Muscle of back (tissue), 11 donors: ENCODE results near the gene STK33. TPM values are rescaled to one million over a fixed set of nuclear protein-coding genes. Genes with fewer than 3 reads are reported as not detected.

ENCODE experiments used
- DNase-seq, 3 donors: peaks; one replicate each; pipeline versions ENCODE4 v3.0.0 to v3.0.0-alpha.2; 2013
- polyA plus RNA-seq, 10 donors: library from polyadenylated mRNA; unstranded; fragments of 120-200 nt; gene quantifications; one replicate each; pipeline ENCODE4 v1.2.1, GENCODE V29; 2013; ENCODE audit not compliant: insufficient read length in 10 of 10

The STK33 gene
- polyA plus RNA-seq, 10 donors = 3.1 to 6.2 (median 3.9) TPM

GRCh38 chr11:8440649-8441048, 153.4 kb downstream of the STK33 start:
- DNase-seq = no peak

- DNase-seq = no peak
These were observed 164.5 kb downstream of the STK33 start for GRCh38 chr11:8429483-8429882.

DNA sequence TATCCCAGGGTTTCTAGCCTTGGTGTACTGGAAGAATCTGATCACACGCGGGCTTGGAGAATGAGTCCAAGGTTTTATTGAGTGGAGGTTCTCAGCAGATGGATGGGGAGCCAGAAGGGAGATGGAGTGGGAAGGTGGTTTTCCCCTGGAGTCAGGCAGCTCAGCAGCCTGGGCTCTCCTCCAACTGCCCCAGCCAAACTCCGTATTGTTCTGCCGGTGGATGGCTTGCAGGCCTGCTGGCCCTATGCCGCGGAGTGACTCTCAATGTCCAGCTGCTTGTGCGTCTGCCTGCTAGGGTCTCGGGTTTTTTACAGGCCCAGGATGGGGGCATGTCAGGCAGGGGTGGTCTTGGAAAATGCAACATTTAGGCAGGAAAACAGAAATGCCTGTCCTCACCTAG, 168.0 kb downstream of the STK33 start:
- DNase-seq = no peak

DNA sequence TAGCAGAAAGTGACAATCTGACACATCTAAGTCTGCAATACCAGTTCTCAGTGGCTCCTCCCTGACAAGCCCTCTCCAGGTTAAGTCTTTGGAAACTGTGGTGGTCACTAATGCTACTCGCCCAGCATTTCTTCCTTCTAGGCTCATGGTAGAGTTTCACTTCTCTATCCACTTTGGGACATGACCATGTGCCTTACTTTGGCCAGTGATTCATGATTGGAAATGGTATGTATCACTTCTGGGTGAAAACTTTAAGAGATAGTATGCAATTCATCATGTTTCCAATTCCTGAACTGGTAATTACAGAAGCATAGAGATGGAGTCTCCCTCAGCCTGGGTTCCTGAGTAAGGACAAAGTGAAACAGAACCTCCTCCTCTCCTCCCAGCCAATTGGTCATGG, 178.8 kb downstream of the STK33 start:
- DNase-seq = no peak

DNA sequence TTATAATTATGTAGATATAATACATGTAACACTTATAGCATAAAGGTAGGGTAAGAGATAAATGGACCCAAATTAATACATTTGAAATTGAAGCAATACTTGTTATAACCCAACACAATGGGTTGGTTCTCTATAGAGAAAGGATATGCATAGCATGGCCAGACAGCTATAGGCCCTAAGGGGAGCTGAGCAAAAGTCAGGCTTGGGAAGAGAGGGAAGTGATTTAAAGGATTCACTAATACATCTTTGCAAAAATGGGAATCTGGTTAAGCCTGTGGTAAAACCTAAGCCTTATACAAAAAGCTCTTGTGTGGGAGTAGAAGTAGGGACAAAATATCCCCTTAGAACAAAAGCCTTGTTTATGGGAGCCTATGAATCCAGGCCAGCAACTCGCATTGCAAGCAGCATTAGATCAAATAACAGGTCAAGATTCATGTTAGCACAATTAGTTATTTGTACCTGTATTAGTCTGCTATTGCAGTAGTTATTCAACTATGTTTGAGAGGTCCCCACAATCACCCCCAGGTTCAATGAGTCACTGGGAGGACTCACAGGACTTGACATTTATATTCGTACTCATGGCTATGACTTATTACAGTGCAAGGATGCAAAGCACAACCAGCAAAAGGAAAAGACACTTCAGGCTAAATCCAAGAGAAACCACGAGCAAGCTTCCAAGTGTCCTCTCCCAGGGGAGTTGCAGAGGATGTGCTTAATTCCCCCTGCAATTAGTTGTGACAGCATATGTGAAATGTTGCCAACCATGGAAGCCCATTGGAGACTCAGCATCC, 185.7 kb downstream of the STK33 start:
- no peak for DNase-seq

GRCh38 chr11:8403310-8403709, 190.7 kb downstream of the STK33 start:
- peak; percentile 7 to 30 (median 14) for DNase-seq

DNA sequence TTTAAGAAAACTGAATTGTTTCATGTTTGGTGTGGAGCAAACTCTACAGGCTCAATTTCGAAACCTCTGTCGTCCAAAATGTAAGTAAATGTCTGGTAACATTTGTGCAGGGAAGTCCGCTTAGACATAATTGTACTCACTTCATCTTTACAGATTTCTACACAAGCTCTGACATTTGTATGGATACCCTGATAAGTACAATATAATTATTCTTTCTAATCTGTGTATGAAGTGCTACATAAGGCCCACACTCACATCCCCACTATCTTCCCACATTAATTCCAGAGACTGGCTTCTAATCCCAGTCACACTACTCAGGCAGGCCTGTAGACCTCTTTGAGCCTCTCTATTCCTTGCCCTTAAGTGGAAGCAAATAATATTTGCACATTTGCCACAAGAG, 201.1 kb downstream of the STK33 start:
- DNase-seq = no peak

DNA sequence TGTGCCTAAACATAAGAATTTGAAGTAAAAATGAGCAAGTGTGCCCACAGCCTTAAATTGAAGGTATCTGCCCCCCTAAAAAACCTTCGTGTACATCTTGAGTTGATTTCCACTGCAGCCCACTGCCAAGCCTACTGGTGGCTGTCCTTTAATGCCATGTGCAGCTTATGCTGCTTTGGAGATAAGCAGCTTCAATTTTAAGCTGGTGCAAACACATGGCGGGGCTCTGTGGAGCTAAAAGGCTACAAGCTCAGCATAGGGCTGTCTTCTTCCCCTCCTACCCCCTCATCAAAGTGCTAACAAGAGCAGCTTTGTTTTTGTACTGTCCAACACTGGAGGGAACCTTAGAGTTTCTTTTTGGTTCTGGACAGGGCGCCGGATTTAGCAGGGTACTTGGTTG, 201.9 kb downstream of the STK33 start:
- no peak for DNase-seq

DNA sequence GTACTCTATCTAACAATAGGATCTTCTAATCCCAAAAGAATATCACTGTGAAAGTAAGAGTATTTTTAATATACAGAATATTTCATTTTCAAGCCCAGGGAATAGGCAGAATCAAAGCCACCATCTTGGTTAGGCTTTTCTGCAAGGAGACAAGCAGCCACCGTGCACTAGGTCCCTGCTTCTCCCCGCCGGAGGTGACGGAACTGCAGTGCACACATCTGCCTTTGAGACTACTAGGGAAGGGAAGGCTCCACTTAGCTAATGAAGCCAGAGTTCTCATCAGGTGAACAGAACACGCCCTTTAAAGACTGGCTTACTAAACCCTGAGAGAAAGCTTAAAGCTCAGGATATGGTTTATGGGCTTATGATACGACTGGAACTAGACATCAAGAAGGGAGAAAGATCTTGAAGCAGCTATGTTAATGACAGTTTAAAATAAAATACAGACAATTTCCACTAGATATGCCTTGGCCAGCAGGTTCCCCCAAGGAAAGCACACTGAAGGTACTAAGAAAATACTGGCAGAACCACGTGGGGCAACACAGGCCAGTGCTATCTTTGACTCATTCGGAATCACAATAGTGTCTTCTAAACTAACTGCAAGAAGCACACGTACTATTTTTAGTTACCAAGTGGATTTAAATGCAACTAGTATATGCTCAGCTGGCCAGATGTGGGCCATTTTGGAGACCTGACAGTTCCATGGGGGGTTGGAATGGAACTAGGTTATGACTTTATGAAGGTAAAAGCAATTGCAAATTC, 203.0 kb downstream of the STK33 start:
- no peak for DNase-seq

- DNase-seq = peak; percentile 2 to 50 (median 25)
These were observed 204.7 kb downstream of the STK33 start for GRCh38 chr11:8389029-8389996.

GRCh38 chr11:8387693-8388092, 206.3 kb downstream of the STK33 start:
- DNase-seq = no peak

GRCh38 chr11:8387141-8387540, 206.9 kb downstream of the STK33 start:
- no peak for DNase-seq

GRCh38 chr11:8386134-8386864, 207.7 kb downstream of the STK33 start:
- DNase-seq = no peak

DNA sequence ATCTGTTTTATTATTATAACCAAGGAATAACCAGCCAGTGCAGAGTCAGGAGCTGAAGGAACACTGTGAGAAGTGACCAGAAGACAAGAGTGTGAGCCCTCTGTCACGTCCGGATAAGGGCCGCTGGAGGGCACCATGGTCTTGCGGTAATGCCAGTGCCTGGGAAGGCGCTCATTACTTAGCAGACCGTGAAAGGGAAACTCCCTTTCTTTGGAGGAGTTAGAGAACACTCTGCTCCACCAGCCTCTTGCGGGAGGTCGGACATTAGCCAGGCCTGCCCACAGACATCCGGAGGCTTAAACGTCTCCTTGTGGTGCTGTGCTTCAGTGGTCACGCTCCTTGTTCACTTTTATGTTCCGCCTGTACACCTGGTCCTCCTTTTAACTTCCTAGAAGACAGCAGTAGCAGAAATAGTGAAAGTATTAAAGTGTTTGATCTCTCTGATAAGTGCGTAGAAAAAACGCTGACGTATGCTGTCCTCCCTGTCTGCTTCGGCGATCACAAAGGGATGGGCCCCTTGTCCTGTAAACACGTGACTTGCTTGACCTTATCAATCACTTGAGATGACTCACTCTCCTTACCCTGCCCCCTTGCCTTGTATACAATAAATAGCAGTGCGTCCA, 209.7 kb downstream of the STK33 start:
- DNase-seq = no peak

- DNase-seq = no peak
These were observed 210.4 kb downstream of the STK33 start for GRCh38 chr11:8383627-8384026.

- no peak for DNase-seq
These were observed 210.8 kb downstream of the STK33 start for GRCh38 chr11:8383227-8383626.

GRCh38 chr11:8382436-8383053, 211.5 kb downstream of the STK33 start:
- no peak for DNase-seq

DNA sequence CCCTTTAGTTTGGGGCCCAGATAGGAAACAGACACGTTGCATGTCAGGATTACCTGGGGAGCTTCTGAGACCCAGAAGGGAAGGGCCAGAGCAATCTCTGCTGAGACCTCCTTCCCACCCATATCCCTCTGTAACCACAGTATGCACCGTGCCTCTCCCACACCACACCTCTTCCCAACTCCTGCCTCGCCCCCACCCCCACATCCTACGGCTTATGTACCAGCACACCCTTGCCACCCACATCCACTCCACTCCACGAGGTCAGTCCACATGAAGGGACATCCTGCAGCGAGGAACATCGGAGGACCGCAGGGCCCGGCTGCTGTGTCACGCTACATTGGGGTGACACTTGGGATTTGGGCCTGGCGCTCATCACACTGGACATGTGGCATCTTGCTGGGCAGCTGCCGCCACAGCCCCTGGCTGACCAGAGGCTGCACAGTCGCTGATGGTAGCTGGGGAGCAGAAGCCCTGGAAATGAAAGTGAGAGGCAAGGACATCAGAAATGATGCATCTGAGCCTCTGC, 212.1 kb downstream of the STK33 start:
- DNase-seq = no peak

DNA sequence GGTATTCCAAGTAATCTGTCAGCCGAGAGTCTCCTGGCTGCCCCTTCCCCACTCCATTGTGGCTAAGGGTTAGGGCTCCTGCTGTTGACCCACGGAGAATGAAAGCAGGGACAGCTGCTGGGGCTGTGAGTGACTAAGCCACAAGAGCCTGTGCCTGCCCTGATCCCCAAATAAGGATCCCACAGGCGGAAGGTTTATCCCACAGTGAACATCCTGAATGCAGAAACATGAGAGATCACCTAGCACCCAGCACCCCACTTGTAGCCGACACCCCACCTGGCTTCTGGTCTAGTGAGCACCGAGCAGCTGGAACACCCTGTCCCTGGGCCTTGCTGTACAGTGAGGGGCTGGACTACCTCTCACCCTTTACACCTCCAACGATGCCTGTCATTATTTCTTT, 212.7 kb downstream of the STK33 start:
- DNase-seq = no peak

DNA sequence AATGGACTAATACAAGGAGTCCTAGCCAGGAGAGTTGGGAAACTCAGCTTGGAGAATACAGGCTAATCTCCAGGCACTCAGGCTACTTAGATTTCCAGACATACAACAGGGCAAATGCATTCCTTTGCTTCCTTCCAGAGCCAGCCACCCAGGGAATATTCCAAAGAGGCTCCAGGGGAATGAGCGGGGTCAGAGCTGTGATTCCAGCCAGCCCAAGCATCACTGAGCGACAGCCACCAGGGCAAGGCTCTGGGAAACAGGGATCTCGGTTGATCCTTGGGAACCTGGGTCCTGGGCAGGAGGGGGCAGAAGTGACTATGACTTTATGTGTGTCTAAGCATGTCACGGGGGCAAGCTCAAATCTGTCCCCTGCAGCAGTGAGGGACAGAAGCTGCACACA, 218.1 kb downstream of the STK33 start:
- no peak for DNase-seq
